RPMI8226 (cell line): ENCODE data around the gene BCAN.
"Not testable (repeated sequence)": the region's sequence is repeated elsewhere in the genome, so short reads cannot be mapped to it uniquely, and the experiment has no call there.

Experiments used
- DNase-seq: peaks from one replicate; pipeline ENCODE4 v3.0.0-alpha.2; 2015

The BCAN gene

GRCh38 chr1:156641761-156642264 is at the start of gene BCAN:
Gene BCAN, plus strand, starts transcription at chr1:156642117. Its CDS starts 3,938 bp downstream, at chr1:156646055.
- no peak for DNase-seq

- DNase-seq = no peak
These were observed 49.6 kb upstream of the BCAN start for GRCh38 chr1:156592158-156592909.

- DNase-seq = peak; percentile 29
These were observed 48.8 kb upstream of the BCAN start for GRCh38 chr1:156592910-156593660.

- DNase-seq = no peak
These were observed 48.3 kb upstream of the BCAN start for GRCh38 chr1:156593661-156593989.

GRCh38 chr1:156594190-156594589 is 47.7 kb upstream of the BCAN start:
- DNase-seq = no peak

- DNase-seq = no peak
These were observed 46.9 kb upstream of the BCAN start for GRCh38 chr1:156595016-156595415.

GRCh38 chr1:156596426-156596825 is 45.5 kb upstream of the BCAN start:
- DNase-seq = no peak

- no peak for DNase-seq
These were observed 43.8 kb upstream of the BCAN start for GRCh38 chr1:156598125-156598524.

GRCh38 chr1:156598731-156599432 is 43.0 kb upstream of the BCAN start:
- no peak for DNase-seq

GRCh38 chr1:156599811-156600210 is 42.1 kb upstream of the BCAN start:
- peak; percentile 76 for DNase-seq

GRCh38 chr1:156600733-156601121 is 41.2 kb upstream of the BCAN start:
- DNase-seq = peak; percentile 37

- peak; percentile 85 for DNase-seq
These were observed 40.6 kb upstream of the BCAN start, which contains the start of gene GPATCH4 for GRCh38 chr1:156601122-156601830. Gene GPATCH4, minus strand, starts transcription at chr1:156601479.

GRCh38 chr1:156601892-156602291 is 40.0 kb upstream of the BCAN start:
- DNase-seq = peak; percentile 31

GRCh38 chr1:156602557-156602993 is 39.3 kb upstream of the BCAN start:
- DNase-seq = peak; percentile 66

- not testable (repeated sequence) for DNase-seq
These were observed 34.6 kb upstream of the BCAN start for GRCh38 chr1:156607344-156607743.

- DNase-seq = peak; percentile 86
These were observed 33.8 kb upstream of the BCAN start for GRCh38 chr1:156608036-156608674.

GRCh38 chr1:156608981-156609380 is 32.9 kb upstream of the BCAN start:
- peak; percentile 81 for DNase-seq

- DNase-seq = not testable (repeated sequence)
These were observed 31.8 kb upstream of the BCAN start for GRCh38 chr1:156610072-156610471.

GRCh38 chr1:156612666-156613065 is 29.3 kb upstream of the BCAN start:
- DNase-seq = no peak

- DNase-seq = no peak
These were observed 26.0 kb upstream of the BCAN start for GRCh38 chr1:156615946-156616345.

- DNase-seq = no peak
These were observed 25.5 kb upstream of the BCAN start for GRCh38 chr1:156616463-156616862.
